PFSK-1 (cell line): ENCODE results near the gene GTPBP8. TPM values are rescaled to one million over a fixed set of nuclear protein-coding genes. Genes with fewer than 3 reads are reported as not detected.

Experiments used
- FOXP2 ChIP-seq: optimal IDR thresholded peaks from 2 replicates; pipeline ENCODE3; 2011; ENCODE audit warnings: borderline replicate concordance, control low read depth, inconsistent platforms; ENCODE audit not compliant: insufficient read depth; ENCODE audit errors: extremely low read length, extremely low read depth
- POLR2AphosphoS5 ChIP-seq: IDR thresholded peaks from 2 replicates; pipeline ENCODE4 v1.6.1; 2012; ENCODE audit warnings: low read depth, mild to moderate bottlenecking, control low read depth, low read length, moderate library complexity
- SIN3A ChIP-seq: IDR thresholded peaks from 2 replicates; pipeline ENCODE4 v1.6.1; 2012; ENCODE audit warnings: mild to moderate bottlenecking, low read length, moderate library complexity, borderline replicate concordance; ENCODE audit not compliant: insufficient read depth
- TAF1 ChIP-seq: IDR thresholded peaks from 2 replicates; pipeline ENCODE4 v1.6.1; 2012; ENCODE audit warnings: low read length, control low read depth, borderline replicate concordance; ENCODE audit not compliant: insufficient read depth
- polyA plus RNA-seq: library from polyadenylated mRNA; unstranded; fragments of >200 nt; gene quantifications from one replicate; pipeline ENCODE4 v1.2.1, GENCODE V29; 2012; ENCODE audit warnings: low read depth, missing spikeins; ENCODE audit not compliant: insufficient read length
- TF ChIP-seq, protein P1 (sequence below), 2 experiments: IDR thresholded peaks; 2 replicates each; pipeline versions ENCODE4 v1.6.1 to v1.8.0; 2011 to 2012; ENCODE audit warnings: low read depth in 2 of 2, low read length in 2 of 2, control low read depth in 1 of 2, inconsistent platforms in 1 of 2, mild to moderate bottlenecking in 1 of 2, moderate library complexity in 1 of 2; ENCODE audit not compliant: insufficient read depth in 1 of 2

Gene GTPBP8
- polyA plus RNA-seq, result 10.8 TPM

DNA sequence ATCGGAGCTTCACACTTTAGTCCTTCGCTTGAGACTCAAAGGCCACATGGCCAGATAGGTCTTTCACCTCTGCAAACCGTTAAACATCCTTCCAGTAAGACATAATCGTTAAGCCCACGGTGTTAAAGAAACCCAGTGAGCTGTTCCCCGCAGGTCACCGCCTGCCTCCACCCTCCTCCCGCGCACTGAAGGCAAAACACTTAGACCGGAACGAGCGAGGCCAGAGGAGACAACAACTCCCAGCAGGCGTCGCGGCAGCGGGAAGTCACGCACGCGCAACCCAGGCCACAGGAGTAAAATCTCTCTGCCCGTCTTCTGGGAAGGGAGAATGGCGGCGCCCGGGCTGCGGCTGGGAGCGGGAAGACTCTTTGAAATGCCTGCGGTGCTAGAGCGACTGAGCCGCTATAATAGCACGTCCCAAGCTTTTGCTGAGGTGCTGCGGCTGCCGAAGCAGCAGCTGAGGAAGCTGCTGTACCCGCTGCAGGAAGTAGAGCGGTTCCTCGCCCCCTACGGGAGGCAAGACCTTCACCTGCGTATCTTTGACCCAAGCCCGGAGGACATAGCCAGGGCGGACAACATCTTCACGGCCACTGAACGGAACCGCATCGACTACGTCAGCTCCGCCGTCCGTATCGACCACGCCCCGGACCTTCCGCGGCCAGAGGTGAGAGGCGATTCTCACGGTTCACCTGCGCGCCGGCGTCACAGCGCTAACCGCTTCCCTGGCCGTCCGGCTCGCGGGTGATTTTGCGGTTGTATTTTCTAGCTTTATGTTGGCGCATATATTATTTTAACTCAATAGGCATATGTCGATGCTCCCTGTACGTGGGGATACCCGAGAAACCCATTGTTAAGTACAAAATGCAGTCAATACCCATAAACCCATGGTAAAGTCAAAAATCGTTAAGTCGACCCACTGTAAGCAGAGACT, at the start of gene GTPBP8:
Gene GTPBP8, plus strand, starts transcription at position 313 of the 931 bp plus-strand sequence. Its CDS starts 16 bp downstream, at position 329.
- TF ChIP-seq, protein P1, sequence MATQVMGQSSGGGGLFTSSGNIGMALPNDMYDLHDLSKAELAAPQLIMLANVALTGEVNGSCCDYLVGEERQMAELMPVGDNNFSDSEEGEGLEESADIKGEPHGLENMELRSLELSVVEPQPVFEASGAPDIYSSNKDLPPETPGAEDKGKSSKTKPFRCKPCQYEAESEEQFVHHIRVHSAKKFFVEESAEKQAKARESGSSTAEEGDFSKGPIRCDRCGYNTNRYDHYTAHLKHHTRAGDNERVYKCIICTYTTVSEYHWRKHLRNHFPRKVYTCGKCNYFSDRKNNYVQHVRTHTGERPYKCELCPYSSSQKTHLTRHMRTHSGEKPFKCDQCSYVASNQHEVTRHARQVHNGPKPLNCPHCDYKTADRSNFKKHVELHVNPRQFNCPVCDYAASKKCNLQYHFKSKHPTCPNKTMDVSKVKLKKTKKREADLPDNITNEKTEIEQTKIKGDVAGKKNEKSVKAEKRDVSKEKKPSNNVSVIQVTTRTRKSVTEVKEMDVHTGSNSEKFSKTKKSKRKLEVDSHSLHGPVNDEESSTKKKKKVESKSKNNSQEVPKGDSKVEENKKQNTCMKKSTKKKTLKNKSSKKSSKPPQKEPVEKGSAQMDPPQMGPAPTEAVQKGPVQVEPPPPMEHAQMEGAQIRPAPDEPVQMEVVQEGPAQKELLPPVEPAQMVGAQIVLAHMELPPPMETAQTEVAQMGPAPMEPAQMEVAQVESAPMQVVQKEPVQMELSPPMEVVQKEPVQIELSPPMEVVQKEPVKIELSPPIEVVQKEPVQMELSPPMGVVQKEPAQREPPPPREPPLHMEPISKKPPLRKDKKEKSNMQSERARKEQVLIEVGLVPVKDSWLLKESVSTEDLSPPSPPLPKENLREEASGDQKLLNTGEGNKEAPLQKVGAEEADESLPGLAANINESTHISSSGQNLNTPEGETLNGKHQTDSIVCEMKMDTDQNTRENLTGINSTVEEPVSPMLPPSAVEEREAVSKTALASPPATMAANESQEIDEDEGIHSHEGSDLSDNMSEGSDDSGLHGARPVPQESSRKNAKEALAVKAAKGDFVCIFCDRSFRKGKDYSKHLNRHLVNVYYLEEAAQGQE (IDR thresholded peaks at IDR 0.05; ENCODE audit: insufficient read depth in 1 of 2, low read depth in 2 of 2, low read length in 2 of 2), result no peak
- TF ChIP-seq POLR2AphosphoS5 (peak; percentile 81; the same call in 1 of the 2 replicates), FOXP2 (peak; percentile 94), TAF1 (no peak), SIN3A (no peak)

DNA sequence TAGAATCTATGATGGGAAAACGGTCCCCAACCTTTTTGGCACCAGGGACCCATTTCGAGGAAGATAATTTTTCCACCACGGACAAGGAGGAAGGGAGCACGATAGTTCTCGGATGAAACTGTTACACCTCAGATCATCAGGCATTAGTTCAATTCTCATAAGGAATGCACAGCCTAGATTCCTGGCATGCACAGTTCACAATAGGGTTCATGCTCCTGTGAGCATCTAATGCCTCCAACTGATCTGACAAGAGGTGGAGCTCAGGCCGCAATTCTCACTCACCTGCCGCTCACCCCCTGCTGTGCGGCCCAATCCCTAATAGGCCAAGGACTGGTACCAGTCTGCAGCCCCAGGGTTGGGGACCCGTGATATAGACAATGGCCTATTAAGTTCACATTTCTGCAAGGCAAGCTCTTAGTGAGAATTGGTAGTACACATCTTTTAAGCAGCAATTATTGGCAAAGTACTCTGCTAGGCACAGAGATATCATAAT, 42.4 kb upstream of the GTPBP8 start:
- TF ChIP-seq FOXP2 (no peak), POLR2AphosphoS5 (no peak), SIN3A (no peak), TAF1 (no peak)
- TF ChIP-seq, protein P1 (IDR thresholded peaks at IDR 0.05; ENCODE audit: insufficient read depth in 1 of 2, low read depth in 2 of 2, low read length in 2 of 2), result no peak

DNA sequence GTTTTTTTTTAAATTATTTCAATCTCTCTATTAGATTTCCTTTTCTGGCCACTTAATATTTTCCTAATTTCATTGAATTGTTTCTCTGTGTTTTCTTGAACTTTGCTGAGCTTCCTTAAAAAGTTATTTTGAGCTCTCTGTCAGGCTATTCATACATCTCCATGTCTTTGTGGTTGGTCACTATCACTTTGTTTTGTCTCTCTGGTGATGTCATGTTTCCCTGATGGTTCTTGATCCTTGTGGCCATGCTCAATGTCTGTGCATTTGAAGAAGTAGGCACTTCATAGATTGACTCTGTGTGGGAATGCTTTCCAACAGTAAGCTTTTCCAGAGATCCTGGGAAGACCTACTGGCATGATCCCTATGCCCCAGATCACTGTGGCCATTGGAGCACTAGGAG, 34.4 kb upstream of the GTPBP8 start:
- TF ChIP-seq, protein P1 (IDR thresholded peaks at IDR 0.05; ENCODE audit: insufficient read depth in 1 of 2, low read depth in 2 of 2, low read length in 2 of 2), result no peak
- TF ChIP-seq FOXP2 (no peak), POLR2AphosphoS5 (no peak), TAF1 (no peak), SIN3A (no peak)

DNA sequence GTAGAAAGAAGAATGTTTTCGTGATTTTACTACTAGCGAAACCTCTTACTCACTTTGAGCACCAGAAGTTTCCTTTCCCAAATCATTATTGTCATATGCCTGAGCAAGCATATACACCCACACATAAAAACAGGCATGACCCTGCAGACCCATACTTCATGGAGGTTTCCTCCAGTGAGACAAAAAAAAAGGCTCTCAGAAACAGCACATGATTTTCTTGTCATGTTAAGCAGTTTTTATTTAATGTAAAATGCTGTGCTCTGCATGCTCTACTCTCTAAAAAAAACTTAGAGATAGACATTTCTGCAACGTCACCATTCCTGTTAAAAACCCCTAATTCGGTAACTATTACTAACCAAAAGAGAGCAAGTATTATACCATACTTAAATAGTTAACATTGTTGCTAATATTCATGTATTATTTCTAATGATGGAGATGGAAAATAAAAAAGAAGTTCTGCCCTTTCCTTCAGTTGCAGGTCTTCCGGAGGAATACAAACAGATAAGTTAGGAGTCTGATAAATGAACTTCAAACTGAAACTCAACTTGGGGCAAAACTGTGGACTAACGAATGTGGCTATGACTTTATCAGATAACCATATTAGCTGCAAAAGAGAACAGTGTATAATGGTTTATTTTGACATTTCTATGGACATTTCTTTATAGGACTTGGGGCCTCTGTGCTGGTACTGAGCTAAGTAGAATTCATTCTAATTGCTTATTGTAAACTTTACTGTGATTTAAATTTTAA, 31.8 kb upstream of the GTPBP8 start:
- TF ChIP-seq SIN3A, result no peak
- TF ChIP-seq POLR2AphosphoS5, result no peak
- no peak for TF ChIP-seq TAF1
- no peak for TF ChIP-seq FOXP2
- TF ChIP-seq, protein P1 (IDR thresholded peaks at IDR 0.05; ENCODE audit: insufficient read depth in 1 of 2, low read depth in 2 of 2, low read length in 2 of 2), result no peak
